Body of pancreas (tissue), 4 donors: ENCODE data around the gene PKN1. TPM values are rescaled to one million over a fixed set of nuclear protein-coding genes. Genes with fewer than 3 reads are reported as not detected.

ENCODE experiments used
- ATAC-seq: fragments of 150-250 bp; one replicate; pipeline ENCODE4 v1.9.1; 2016
- DNase-seq, 4 donors: peaks; one replicate each; pipeline ENCODE4 v3.0.0-alpha.2; 2019
- H3K27ac ChIP-seq, 4 donors: fragments of 200-600 bp; sonication (generic); 1 replicate in 3 of 4; 2 replicates in 1 of 4; pipeline versions ENCODE4 v1.5.1 to v1.6.1; 2016 to 2019; ENCODE audit warnings: mild to moderate bottlenecking in 1 of 4, mixed read lengths in 1 of 4, moderate library complexity in 1 of 4
- H3K27me3 ChIP-seq, 2 donors: fragments of 200-600 bp; sonication (generic); one replicate each; pipeline ENCODE4 v1.6.0; 2016; ENCODE audit warnings: mild to moderate bottlenecking in 1 of 2
- H3K36me3 ChIP-seq, 2 donors: fragments of 200-600 bp; sonication (generic); replicated peaks in 1 of 2; 2 replicates each; pipeline ENCODE4 v1.5.1; 2016; ENCODE audit warnings: low read depth in 2 of 2; ENCODE audit not compliant: insufficient read depth in 1 of 2
- H3K4me1 ChIP-seq: fragments of 200-600 bp; sonication (generic); one replicate; pipeline ENCODE4 v1.6.0; 2016
- H3K4me3 ChIP-seq, 2 donors: fragments of 200-600 bp; sonication (generic); 1 replicate in 1 of 2; 2 replicates in 1 of 2; pipeline ENCODE4 v1.5.1; 2016 to 2019
- H3K9me3 ChIP-seq, 3 donors: fragments of 200-600 bp; sonication (generic); 1 replicate in 2 of 3; 2 replicates in 1 of 3; pipeline ENCODE4 v1.5.1; 2016
- CTCF ChIP-seq, 7 experiments: fragments of 450-650 bp in 4 of 7; fragments of 200-600 bp in 3 of 7; sonication (generic) in 3 of 7; IDR thresholded peaks; one replicate each; pipeline ENCODE4 v1.5.1; 2016 to 2019; ENCODE audit warnings: antibody characterized with exemption in 7 of 7
- POLR2A ChIP-seq, 3 donors: fragments of 450-650 bp; IDR thresholded peaks; one replicate each; pipeline ENCODE4 v1.6.1; 2016; ENCODE audit warnings: antibody characterized with exemption in 3 of 3, mild to moderate bottlenecking in 2 of 3
- WGBS, 2 donors: methylation state at CpG; one replicate each; pipeline ENCODE4 v1.1.5; 2017; 5-methylcytosine and 5-hydroxymethylcytosine counted together
- intact Hi-C: fragments of 100-400 bp; cut with DNase I; formaldehyde crosslinking; loops from one replicate; pipeline ENCODE4 v1.15.1; 2023
- total RNA-seq, 2 donors: library from RNA; depleted of rRNA; stranded (reverse); fragments of >200 nt; gene quantifications; one replicate each; pipeline ENCODE4 v1.1.0, GENCODE V29; 2016

The PKN1 gene
- total RNA-seq, 2 donors from 2014 or later: 82.5 to 83.4 TPM

GRCh38 chr19:14476327-14476672 is 43.2 kb downstream of the PKN1 start:
- H3K4me3 ChIP-seq: no peak overlapping the region
- peaks cover 0 to 15% of the 10 kb centered on the region in 2 donors for H3K27me3 ChIP-seq
- no peaks in the 10 kb centered on the region for H3K9me3 ChIP-seq
- H3K36me3 ChIP-seq: peaks cover 0 to 6% of the 10 kb centered on the region in 2 donors
- no peak for TF ChIP-seq CTCF (IDR thresholded peaks at IDR 0.05)
- no peak for TF ChIP-seq POLR2A (IDR thresholded peaks at IDR 0.05)
- no peak overlapping the region for H3K27ac ChIP-seq
- DNase-seq (no peak), ATAC-seq (no peak)
- WGBS, 2 donors: 58 to 75% methylated on average over 5 to 7 of the region's 7 CpGs
- peaks cover 39% of the 10 kb centered on the region for H3K4me1 ChIP-seq
- intact Hi-C loops: no loop called here

GRCh38 chr19:14476673-14477401 is 43.7 kb downstream of the PKN1 start:
- Histone ChIP-seq H3K27me3 (peaks cover 0 to 15% of the 10 kb centered on the region in 2 donors), H3K36me3 (peaks cover 0 to 6% of the 10 kb centered on the region in 2 donors), H3K4me1 (peaks cover 37% of the 10 kb centered on the region), H3K4me3 (no peak overlapping the region), H3K9me3 (no peaks in the 10 kb centered on the region), H3K27ac (no peak overlapping the region)
- intact Hi-C loops: no loop called here
- 39 to 64% methylated on average over 22 of the region's 26 CpGs for whole genome bisulfite sequencing, 2 donors
- TF ChIP-seq POLR2A (IDR thresholded peaks at IDR 0.05): no peak
- TF ChIP-seq CTCF (IDR thresholded peaks at IDR 0.05): no peak
- DNase-seq (no peak), ATAC-seq (no peak)

- WGBS, 2 donors: 76 to 84% methylated on average over 6 to 10 of the region's 10 CpGs
- Histone ChIP-seq H3K27me3 (peaks cover 0 to 12% of the 10 kb centered on the region in 2 donors), H3K27ac (no peak overlapping the region), H3K9me3 (no peaks in the 10 kb centered on the region), H3K36me3 (peaks cover 0 to 6% of the 10 kb centered on the region in 2 donors), H3K4me3 (no peak overlapping the region), H3K4me1 (peaks cover 30% of the 10 kb centered on the region)
- intact Hi-C loops: no loop called here
- ATAC-seq: no peak
- DNase-seq: no peak
- TF ChIP-seq CTCF (IDR thresholded peaks at IDR 0.05) (no peak), POLR2A (IDR thresholded peaks at IDR 0.05) (no peak)
Measured at GRCh38 chr19:14477418-14478112, 44.5 kb downstream of the PKN1 start.

- Histone ChIP-seq H3K9me3 (no peaks in the 10 kb centered on the region), H3K4me3 (no peak overlapping the region), H3K36me3 (peaks cover 0 to 6% of the 10 kb centered on the region in 2 donors), H3K27me3 (peaks cover 0 to 6% of the 10 kb centered on the region in 2 donors), H3K27ac (no peak overlapping the region), H3K4me1 (peaks cover 24% of the 10 kb centered on the region)
- DNase-seq: no peak
- WGBS, 2 donors: 85 to 89% methylated on average over 10 to 24 of the region's 24 CpGs
- intact Hi-C loops: no loop called here
- no peak for TF ChIP-seq CTCF (IDR thresholded peaks at IDR 0.05)
- TF ChIP-seq POLR2A (IDR thresholded peaks at IDR 0.05): no peak
- no peak for ATAC-seq
Measured at GRCh38 chr19:14478113-14478545, 45.0 kb downstream of the PKN1 start.
